ENCODE results near the gene DBH.

DBH gene

DNA sequence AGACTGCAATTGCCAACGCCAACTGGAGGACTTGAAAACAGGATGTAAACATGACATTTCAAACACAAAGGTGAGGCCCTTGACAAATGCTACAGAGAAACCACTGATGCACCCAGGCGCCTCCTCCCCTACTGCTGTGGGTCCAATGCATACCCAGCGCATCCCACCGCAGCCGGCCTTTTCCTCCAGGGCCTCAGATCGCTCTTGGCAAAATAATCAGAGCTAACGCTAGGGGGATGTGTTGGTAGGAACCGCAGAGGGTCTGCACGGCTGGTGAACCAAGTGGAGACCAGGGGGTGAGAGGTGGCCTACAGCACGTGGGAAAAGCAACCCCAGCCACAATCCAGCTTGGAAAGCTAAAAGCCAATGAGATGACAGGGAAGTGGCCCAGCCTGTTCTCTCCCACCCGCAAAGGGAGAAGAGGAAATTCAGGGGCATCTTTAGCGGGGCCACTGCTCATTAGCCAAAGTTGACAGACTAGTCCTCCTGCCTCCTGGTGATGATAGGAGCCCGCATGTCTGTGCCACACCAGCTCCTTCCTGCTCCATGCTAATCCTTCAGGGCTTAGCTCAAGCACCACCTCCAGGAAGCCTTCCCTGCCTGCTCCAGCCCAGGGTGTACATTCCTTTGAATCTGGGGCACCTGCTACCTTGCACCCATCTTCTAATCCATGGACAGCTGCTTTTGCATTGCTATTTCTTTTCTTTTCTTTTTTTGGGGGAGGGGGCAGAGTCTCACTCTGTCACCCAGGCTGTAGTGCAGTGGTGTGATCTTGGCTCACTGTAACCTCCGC lies 32.8 kb upstream of the DBH start:
- in situ Hi-C loops (cut with HindIII; ENCODE audit: low sequenced_read_pairs): no loop called here
- TF ChIP-seq, protein P1, sequence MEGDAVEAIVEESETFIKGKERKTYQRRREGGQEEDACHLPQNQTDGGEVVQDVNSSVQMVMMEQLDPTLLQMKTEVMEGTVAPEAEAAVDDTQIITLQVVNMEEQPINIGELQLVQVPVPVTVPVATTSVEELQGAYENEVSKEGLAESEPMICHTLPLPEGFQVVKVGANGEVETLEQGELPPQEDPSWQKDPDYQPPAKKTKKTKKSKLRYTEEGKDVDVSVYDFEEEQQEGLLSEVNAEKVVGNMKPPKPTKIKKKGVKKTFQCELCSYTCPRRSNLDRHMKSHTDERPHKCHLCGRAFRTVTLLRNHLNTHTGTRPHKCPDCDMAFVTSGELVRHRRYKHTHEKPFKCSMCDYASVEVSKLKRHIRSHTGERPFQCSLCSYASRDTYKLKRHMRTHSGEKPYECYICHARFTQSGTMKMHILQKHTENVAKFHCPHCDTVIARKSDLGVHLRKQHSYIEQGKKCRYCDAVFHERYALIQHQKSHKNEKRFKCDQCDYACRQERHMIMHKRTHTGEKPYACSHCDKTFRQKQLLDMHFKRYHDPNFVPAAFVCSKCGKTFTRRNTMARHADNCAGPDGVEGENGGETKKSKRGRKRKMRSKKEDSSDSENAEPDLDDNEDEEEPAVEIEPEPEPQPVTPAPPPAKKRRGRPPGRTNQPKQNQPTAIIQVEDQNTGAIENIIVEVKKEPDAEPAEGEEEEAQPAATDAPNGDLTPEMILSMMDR (IDR thresholded peaks at IDR 0.05; ENCODE audit: low read depth, low read length, missing control alignments): peak; percentile 8
- DNase-seq (ENCODE audit: low read depth): no peak
- no peak overlapping the region for H3K4me3 ChIP-seq (ENCODE audit: low read depth, low read length)

DNA sequence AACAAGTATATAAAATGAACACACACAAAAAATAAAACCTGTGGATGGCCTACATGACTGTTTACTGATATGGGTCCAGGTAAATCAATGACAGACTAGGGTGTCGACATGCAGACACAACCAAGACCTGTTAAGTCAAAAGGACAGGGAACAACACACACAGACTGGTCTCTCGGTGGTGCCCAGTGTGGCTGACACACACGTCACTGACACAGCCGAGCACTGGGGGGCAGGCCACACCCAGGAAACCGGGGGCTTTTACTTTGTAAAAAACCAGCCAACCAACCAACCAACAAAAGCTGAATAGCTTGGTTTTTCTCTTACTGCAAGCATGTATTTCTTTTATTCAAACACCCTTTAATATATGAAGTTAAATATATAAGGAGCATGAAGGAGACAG lies 31.9 kb upstream of the DBH start:
- no peak for DNase-seq (ENCODE audit: low read depth)
- in situ Hi-C loops (cut with HindIII; ENCODE audit: low sequenced_read_pairs): no loop called here
- no peak overlapping the region for H3K4me3 ChIP-seq (ENCODE audit: low read depth, low read length)
- TF ChIP-seq, protein P1 (IDR thresholded peaks at IDR 0.05; ENCODE audit: low read depth, low read length, missing control alignments): no peak

DNA sequence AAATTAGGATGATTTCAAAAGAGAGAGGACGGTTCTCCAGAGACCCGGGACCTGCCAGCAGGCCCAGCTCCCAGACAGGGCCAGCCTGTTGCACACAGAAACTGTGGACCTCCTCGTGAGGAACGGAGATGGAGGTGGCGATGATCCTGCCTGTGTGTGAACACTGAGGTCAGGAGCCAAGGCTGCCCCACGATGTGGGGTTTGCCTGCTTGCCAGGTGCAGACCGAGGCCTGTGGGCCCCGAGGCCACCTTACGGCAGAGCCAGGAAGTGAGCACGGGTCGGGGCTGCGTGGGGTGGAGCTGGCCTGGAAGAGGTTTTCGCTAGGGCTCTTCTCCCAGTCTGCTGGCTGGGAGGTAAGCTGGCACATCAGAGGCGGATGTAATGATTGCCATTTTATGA lies 31.3 kb upstream of the DBH start:
- TF ChIP-seq, protein P1 (IDR thresholded peaks at IDR 0.05; ENCODE audit: low read depth, low read length, missing control alignments): no peak
- no peak for DNase-seq (ENCODE audit: low read depth)
- in situ Hi-C loops (cut with HindIII; ENCODE audit: low sequenced_read_pairs): no loop called here
- H3K4me3 ChIP-seq (ENCODE audit: low read depth, low read length): no peak overlapping the region

DNA sequence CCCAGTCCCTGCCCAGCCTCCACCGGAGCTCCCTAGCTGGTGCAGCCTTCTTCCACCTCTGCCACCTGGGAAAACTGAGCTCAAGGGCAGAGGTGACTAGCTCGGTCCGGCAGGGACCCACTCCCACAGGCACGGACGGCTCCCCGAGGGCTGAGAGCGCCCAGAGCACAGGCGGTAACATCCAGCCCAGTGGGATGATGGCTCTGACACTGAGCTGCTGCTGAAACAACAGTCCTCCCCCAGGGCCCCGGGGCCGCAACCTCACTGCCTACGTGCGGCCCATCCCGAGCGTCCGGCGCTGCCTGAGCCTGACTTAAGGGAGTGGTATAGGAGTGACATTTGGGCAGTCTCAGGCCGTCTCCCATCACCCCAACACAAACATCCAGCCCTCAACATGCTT lies 30.7 kb upstream of the DBH start:
- no peak overlapping the region for H3K4me3 ChIP-seq (ENCODE audit: low read depth, low read length)
- TF ChIP-seq, protein P1 (IDR thresholded peaks at IDR 0.05; ENCODE audit: low read depth, low read length, missing control alignments): no peak
- no peak for DNase-seq (ENCODE audit: low read depth)
- in situ Hi-C loops (cut with HindIII; ENCODE audit: low sequenced_read_pairs): no loop called here

DNA sequence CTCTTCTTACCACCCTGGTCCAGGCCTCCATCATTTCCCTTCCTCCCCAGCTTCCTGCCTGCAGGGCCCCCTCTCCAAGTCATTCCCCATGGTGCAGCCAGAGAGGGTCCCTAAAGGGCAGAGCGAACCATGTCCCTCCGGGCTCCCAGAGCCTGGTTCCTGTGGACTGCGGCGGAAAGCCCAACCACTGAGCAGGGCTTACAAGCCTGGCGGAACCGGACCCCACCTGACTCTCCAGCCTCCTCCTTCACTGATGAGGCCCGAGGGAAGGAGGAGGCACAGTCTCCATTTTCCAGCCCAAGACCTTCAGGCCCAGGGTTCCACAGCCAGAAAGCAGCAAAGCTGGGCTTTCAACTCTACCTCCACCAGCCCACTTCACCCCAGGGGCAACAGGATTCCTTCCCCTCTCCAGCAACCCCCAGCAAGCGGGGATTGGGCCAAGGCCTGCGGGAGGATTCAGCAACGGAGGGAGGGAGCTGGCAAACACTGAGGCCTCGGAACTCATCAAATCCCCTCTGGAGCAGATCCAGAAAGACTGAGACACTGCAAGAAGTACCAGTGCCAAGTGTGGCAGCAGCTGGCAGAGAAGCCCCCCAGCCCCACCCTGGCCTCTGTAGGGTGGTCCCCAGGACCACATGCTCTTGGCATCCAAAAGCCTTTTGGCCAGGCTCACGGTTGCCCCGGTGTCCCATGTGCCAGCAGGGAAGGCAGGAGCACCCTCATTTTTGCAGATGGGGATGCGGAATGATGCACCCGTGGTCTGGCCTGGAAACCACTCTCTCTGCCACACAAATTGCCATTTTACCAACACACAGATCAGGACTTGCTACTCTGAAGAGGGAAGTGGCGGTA lies 30.1 kb upstream of the DBH start:
- in situ Hi-C loops (cut with HindIII; ENCODE audit: low sequenced_read_pairs): no loop called here
- TF ChIP-seq, protein P1 (IDR thresholded peaks at IDR 0.05; ENCODE audit: low read depth, low read length, missing control alignments): no peak

DNA sequence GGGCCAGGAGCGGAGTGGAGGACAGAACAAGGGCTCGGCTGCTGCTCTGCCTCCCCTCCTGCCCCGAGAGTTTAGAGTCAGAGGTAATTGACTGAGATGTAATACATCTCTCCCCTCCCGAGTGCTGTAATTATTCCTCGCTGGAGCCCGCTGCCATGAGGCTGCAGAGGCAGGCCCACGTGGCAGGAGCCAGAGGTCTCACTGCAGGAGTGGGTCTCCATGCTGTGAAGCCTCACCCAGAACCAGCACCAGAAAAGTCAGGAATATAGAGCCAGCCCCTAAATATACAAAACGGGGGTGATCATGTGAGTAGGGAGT lies 29.5 kb upstream of the DBH start:
- H3K4me3 ChIP-seq (ENCODE audit: low read depth, low read length): no peak overlapping the region
- DNase-seq (ENCODE audit: low read depth): no peak
- in situ Hi-C loops (cut with HindIII; ENCODE audit: low sequenced_read_pairs): no loop called here
- TF ChIP-seq, protein P1 (IDR thresholded peaks at IDR 0.05; ENCODE audit: low read depth, low read length, missing control alignments): no peak

More for the DNA sequence above, 30.1 kb upstream of the DBH start:
- no peak for DNase-seq (ENCODE audit: low read depth)
- no peak overlapping the region for H3K4me3 ChIP-seq (ENCODE audit: low read depth, low read length)

All from astrocyte of the cerebellum (primary cell).